ENCODE results near the gene ACKR4. TPM values are rescaled to one million over a fixed set of nuclear protein-coding genes. Genes with fewer than 3 reads are reported as not detected.

Gene ACKR4
- polyA plus RNA-seq, 1 of the 3 experiments (the other 2 are of a cell fraction) = 0.10 TPM

- 94% methylated on average over 1 of the region's 1 CpG for WGBS (ENCODE audit: low lambda C conversion rate)
- H3K9me3 ChIP-seq = no peaks in the 10 kb centered on the region
- H3F3A ChIP-seq (replicated peaks; ENCODE audit: insufficient read depth) = peaks cover 6% of the 10 kb centered on the region
- H3K4me1 ChIP-seq (ENCODE audit: control insufficient read depth in 1 of 2, insufficient read depth in 2 of 2, low read depth in 1 of 2, low read length in 1 of 2) = peaks cover 0 to 17% of the 10 kb centered on the region in 2 experiments; a peak in 2 of 4 replicates
- CTCF ChIA-PET = no interaction called here
- POLR2A ChIA-PET = no interaction called here
- DNase-seq = no peak
- H3K4me2 ChIP-seq = no peak overlapping the region
- no peaks in the 10 kb centered on the region for H3K27me3 ChIP-seq (ENCODE audit: insufficient read depth)
- no peak for TF ChIP-seq RAD21 (IDR thresholded peaks at IDR 0.05; ENCODE audit: low read length)
- TF ChIP-seq REST (IDR thresholded peaks at IDR 0.05; ENCODE audit: low read depth, low read length) = no peak
- no peak for TF ChIP-seq FOSL2 (IDR thresholded peaks at IDR 0.05; ENCODE audit: borderline replicate concordance, low read depth)
- no peak for TF ChIP-seq JUND (IDR thresholded peaks at IDR 0.05)
- TF ChIP-seq, protein P1, sequence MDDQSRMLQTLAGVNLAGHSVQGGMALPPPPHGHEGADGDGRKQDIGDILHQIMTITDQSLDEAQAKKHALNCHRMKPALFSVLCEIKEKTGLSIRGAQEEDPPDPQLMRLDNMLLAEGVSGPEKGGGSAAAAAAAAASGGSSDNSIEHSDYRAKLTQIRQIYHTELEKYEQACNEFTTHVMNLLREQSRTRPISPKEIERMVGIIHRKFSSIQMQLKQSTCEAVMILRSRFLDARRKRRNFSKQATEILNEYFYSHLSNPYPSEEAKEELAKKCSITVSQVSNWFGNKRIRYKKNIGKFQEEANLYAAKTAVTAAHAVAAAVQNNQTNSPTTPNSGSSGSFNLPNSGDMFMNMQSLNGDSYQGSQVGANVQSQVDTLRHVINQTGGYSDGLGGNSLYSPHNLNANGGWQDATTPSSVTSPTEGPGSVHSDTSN (IDR thresholded peaks at IDR 0.05) = no peak
- TF ChIP-seq NRF1 (IDR thresholded peaks at IDR 0.05; ENCODE audit: low read depth, low read length) = no peak
- TF ChIP-seq ZBTB33 (IDR thresholded peaks at IDR 0.05; ENCODE audit: borderline replicate concordance, low read depth) = no peak
- TF ChIP-seq RCOR1 (IDR thresholded peaks at IDR 0.05; ENCODE audit: low read length) = no peak
- TF ChIP-seq GATA2 (CRISPR knock-in tag; IDR thresholded peaks at IDR 0.05) = no peak
- peaks cover 26 to 35% of the 10 kb centered on the region in 2 experiments for H3K36me3 ChIP-seq (replicated peaks in 1 of 2; ENCODE audit: control insufficient read depth in 1 of 2, insufficient read depth in 2 of 2, low read length in 1 of 2)
- H4K20me1 ChIP-seq (ENCODE audit: insufficient read depth) = no peaks in the 10 kb centered on the region
- H3K9ac ChIP-seq = no peak overlapping the region
- no peak overlapping the region for H2AFZ ChIP-seq (ENCODE audit: low read depth)
- H3K27ac ChIP-seq (ENCODE audit: low read depth in 2 of 2, low read length in 1 of 2) = peak overlapping the region in 1 of 2 experiments; percentile 29; a peak in 2 of 4 replicates
- no peaks in the 10 kb centered on the region for H3K9me2 ChIP-seq
- H3K79me2 ChIP-seq (ENCODE audit: insufficient read depth) = no peaks in the 10 kb centered on the region
- no peak overlapping the region for H3K4me3 ChIP-seq (ENCODE audit: low read depth in 2 of 2, low read length in 1 of 2)
Measured at GRCh38 chr3:132622761-132623160, 25.7 kb downstream of the ACKR4 start.

DNA sequence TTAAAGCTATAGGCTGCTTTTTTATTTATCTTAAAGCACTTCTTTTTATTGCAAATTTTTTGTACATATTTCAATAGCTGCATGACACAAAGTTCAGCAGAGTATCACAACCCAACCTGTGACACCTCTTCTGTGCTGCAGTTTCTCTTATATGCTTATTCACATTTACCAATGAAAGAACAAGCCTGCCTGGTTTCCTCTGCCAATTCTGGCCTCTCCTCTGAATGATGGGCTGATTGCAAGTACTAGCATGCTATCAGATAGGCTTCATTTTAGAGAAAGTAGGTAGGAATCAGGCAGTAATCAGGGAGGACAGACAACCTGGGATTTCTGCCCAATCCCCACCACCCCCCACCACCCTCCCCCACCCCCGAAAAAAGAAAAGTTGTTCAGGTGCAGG is 26.6 kb downstream of the ACKR4 start:
- H3K9ac ChIP-seq = no peak overlapping the region
- no peak for TF ChIP-seq EP300 (IDR thresholded peaks at IDR 0.05; ENCODE audit: borderline replicate concordance in 1 of 2, low read depth in 1 of 2, low read length in 1 of 2)
- no peak for TF ChIP-seq ZBTB33 (IDR thresholded peaks at IDR 0.05; ENCODE audit: borderline replicate concordance, low read depth)
- TF ChIP-seq, protein P1 (IDR thresholded peaks at IDR 0.05) = no peak
- TF ChIP-seq, protein P2, sequence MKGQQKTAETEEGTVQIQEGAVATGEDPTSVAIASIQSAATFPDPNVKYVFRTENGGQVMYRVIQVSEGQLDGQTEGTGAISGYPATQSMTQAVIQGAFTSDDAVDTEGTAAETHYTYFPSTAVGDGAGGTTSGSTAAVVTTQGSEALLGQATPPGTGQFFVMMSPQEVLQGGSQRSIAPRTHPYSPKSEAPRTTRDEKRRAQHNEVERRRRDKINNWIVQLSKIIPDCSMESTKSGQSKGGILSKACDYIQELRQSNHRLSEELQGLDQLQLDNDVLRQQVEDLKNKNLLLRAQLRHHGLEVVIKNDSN (IDR thresholded peaks at IDR 0.05; ENCODE audit: borderline replicate concordance, low read depth) = no peak
- TF ChIP-seq, protein P3, sequence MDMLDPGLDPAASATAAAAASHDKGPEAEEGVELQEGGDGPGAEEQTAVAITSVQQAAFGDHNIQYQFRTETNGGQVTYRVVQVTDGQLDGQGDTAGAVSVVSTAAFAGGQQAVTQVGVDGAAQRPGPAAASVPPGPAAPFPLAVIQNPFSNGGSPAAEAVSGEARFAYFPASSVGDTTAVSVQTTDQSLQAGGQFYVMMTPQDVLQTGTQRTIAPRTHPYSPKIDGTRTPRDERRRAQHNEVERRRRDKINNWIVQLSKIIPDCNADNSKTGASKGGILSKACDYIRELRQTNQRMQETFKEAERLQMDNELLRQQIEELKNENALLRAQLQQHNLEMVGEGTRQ (IDR thresholded peaks at IDR 0.05; ENCODE audit: borderline replicate concordance, low read depth, low read length) = no peak
- TF ChIP-seq GABPA (IDR thresholded peaks at IDR 0.05; ENCODE audit: low read depth) = no peak
- no peak for TF ChIP-seq RCOR1 (IDR thresholded peaks at IDR 0.05; ENCODE audit: low read length)
- DNase-seq = no peak
- no peaks in the 10 kb centered on the region for H4K20me1 ChIP-seq (ENCODE audit: insufficient read depth)
- no peaks in the 10 kb centered on the region for H3K9me2 ChIP-seq
- peaks cover 6% of the 10 kb centered on the region for H3F3A ChIP-seq (replicated peaks; ENCODE audit: insufficient read depth)
- H3K4me1 ChIP-seq (ENCODE audit: control insufficient read depth in 1 of 2, insufficient read depth in 2 of 2, low read depth in 1 of 2, low read length in 1 of 2) = peaks cover 0 to 17% of the 10 kb centered on the region in 2 experiments; a peak in 2 of 4 replicates
- no peaks in the 10 kb centered on the region for H3K79me2 ChIP-seq (ENCODE audit: insufficient read depth)
- peaks cover 23 to 35% of the 10 kb centered on the region in 2 experiments for H3K36me3 ChIP-seq (replicated peaks in 1 of 2; ENCODE audit: control insufficient read depth in 1 of 2, insufficient read depth in 2 of 2, low read length in 1 of 2)
- H3K27ac ChIP-seq (ENCODE audit: low read depth in 2 of 2, low read length in 1 of 2) = peak overlapping the region in 1 of 2 experiments; percentile 29; a peak in 1 of 4 replicates
- WGBS (ENCODE audit: low lambda C conversion rate) = 91% methylated on average over 1 of the region's 1 CpG
- no peak overlapping the region for H3K4me2 ChIP-seq
- no peaks in the 10 kb centered on the region for H3K27me3 ChIP-seq (ENCODE audit: insufficient read depth)
- no peak overlapping the region for H3K4me3 ChIP-seq (ENCODE audit: low read depth in 2 of 2, low read length in 1 of 2)
- no peak overlapping the region for H2AFZ ChIP-seq (ENCODE audit: low read depth)
- no peaks in the 10 kb centered on the region for H3K9me3 ChIP-seq
- ChIA-PET CTCF (interaction anchor here (1.4 kb wide), 1 partner anchor 88 kb away, joined by 4 read pairs; no protein-coding TSS in a partner anchor), POLR2A (no interaction called here)
